Endodermal cell (in vitro differentiated cells): ENCODE measurements around the gene RMDN3. TPM values are rescaled to one million over a fixed set of nuclear protein-coding genes. Genes with fewer than 3 reads are reported as not detected.
A peak's percentile ranks its signal among the peaks of the same experiment; 100 is the strongest.

Source experiments
- DNase-seq: peaks from one replicate; pipeline ENCODE4 v3.0.0-alpha.2; 2017
- H3K27ac ChIP-seq: 2 replicates; pipeline ENCODE4 v1.5.1; 2013; ENCODE audit warnings: mild to moderate bottlenecking, low read depth, low read length, moderate library complexity
- H3K27me3 ChIP-seq: 2 replicates; pipeline ENCODE4 v1.6.1; 2013; ENCODE audit warnings: mild to moderate bottlenecking, low read length, moderate library complexity; ENCODE audit not compliant: insufficient read depth, control insufficient read depth, poor library complexity, severe bottlenecking
- H3K36me3 ChIP-seq: 2 replicates; pipeline ENCODE4 v1.7.0; 2013; ENCODE audit warnings: mild to moderate bottlenecking, low read length, moderate library complexity; ENCODE audit not compliant: control insufficient read depth, insufficient read depth
- H3K4me1 ChIP-seq: one replicate; pipeline ENCODE4 v1.7.0; 2013; ENCODE audit warnings: low read length; ENCODE audit not compliant: control insufficient read depth, insufficient read depth
- H3K4me3 ChIP-seq: 2 replicates; pipeline ENCODE4 v1.5.1; 2013; ENCODE audit warnings: mild to moderate bottlenecking, low read length, moderate library complexity
- H3K9ac ChIP-seq: 2 replicates; pipeline ENCODE4 v1.6.1; 2013; ENCODE audit warnings: mild to moderate bottlenecking, low read length, moderate library complexity; ENCODE audit not compliant: poor library complexity, severe bottlenecking; ENCODE audit errors: extremely low read depth
- H3K9me3 ChIP-seq: 2 replicates; pipeline ENCODE4 v1.6.1; 2013; ENCODE audit warnings: mild to moderate bottlenecking, low read length, moderate library complexity; ENCODE audit not compliant: control insufficient read depth
- H3K27ac Mint-ChIP-seq: 2 replicates; pipeline ENCODE4 v1.8.0; 2020; ENCODE audit warnings: mixed read lengths
- H3K27me3 Mint-ChIP-seq: 2 replicates; pipeline ENCODE4 v1.8.0; 2021; ENCODE audit warnings: mild to moderate bottlenecking, mixed read lengths; ENCODE audit not compliant: insufficient read depth
- H3K36me3 Mint-ChIP-seq: 2 replicates; pipeline ENCODE4 v1.8.0; 2020; ENCODE audit warnings: low read depth, mixed read lengths
- H3K4me1 Mint-ChIP-seq: 2 replicates; pipeline ENCODE4 v1.8.0; 2020; ENCODE audit warnings: mixed read lengths
- H3K4me3 Mint-ChIP-seq: 2 replicates; pipeline ENCODE4 v1.8.0; 2020; ENCODE audit warnings: mild to moderate bottlenecking, moderate library complexity, mixed read lengths
- H3K9me3 Mint-ChIP-seq: 2 replicates; pipeline ENCODE4 v1.8.0; 2020; ENCODE audit warnings: mild to moderate bottlenecking, mixed read lengths
- WGBS, 2 experiments: methylation state at CpG; one replicate each; pipeline versions ENCODE4 v1.1.5 to v1.1.7; 2013; ENCODE audit warnings: missing lambda C conversion rate in 2 of 2, mixed read lengths in 1 of 2; ENCODE audit not compliant: insufficient coverage in 1 of 2, insufficient read length in 1 of 2; 5-methylcytosine and 5-hydroxymethylcytosine counted together
- total RNA-seq, 2 donors: library from RNA; stranded (reverse); fragmentation: NEBNext Ultra II Directional in 1 of 2; extraction: Animal tissue kit (Norgen Biotek cat#: 25700) in 1 of 2; gene quantifications; 2 replicates in 1 of 2; 3 replicates in 1 of 2; pipeline ENCODE4 v1.2.1, GENCODE V29; 2021
- TF ChIP-seq, protein P1 (sequence below): fragments of 200-600 bp; sonication (generic); conservative IDR thresholded peaks from 2 replicates; pipeline ENCODE4 v1.5.0; 2021; ENCODE audit warnings: antibody characterized with exemption, mild to moderate bottlenecking

Gene RMDN3
- total RNA-seq, 2 donors from 2014 or later = 15.7 to 23.5 TPM

DNA sequence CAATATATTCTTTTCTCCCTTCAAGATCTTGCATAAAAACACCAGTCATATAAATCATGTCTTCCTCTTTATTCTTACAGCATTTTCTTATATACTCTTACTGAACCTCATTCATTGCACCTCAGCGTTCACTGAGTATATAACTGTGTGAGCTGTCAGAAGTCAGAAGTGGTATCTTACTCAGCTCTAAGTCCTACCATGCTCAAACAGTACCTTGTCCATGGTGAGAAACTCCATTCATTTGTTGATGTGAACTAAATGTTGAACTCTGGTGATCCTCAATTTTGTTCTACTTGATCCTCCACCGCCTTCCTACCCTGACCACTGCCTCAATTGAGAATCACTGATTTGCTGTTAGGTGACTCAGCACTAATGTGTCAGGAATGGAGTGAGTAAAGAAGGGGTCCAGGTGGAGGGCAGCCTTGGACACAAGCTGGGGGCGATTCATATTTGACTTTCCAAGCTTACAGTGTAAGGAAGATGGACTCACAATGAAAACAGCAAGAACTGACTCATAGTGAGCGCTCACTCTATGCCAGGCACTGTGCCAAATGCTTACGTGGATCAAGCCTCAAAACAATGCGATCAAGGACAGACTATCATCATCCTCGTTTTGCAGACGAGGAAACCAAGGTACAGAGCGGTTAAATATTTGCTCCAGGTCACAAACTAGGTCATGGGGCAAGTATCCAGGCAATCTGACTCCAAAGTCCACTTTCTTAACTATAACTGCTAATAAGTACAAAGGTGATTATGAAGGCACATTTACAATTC, 38.3 kb upstream of the RMDN3 start:
- H3K36me3 ChIP-seq = peaks cover 6% of the 10 kb centered on the region
- Mint-ChIP-seq H3K4me3 (no peak overlapping the region), H3K36me3 (peaks cover 16% of the 10 kb centered on the region), H3K4me1 (peaks cover 30% of the 10 kb centered on the region), H3K27me3 (no peaks in the 10 kb centered on the region), H3K27ac (peak overlapping the region; percentile 15), H3K9me3 (no peaks in the 10 kb centered on the region)
- H3K4me3 ChIP-seq = no peak overlapping the region
- no peak for DNase-seq
- WGBS, 2 experiments = 96 to 99% methylated on average over 7 to 9 of the region's 9 CpGs
- no peak overlapping the region for H3K9ac ChIP-seq
- no peaks in the 10 kb centered on the region for H3K9me3 ChIP-seq
- TF ChIP-seq, protein P1, sequence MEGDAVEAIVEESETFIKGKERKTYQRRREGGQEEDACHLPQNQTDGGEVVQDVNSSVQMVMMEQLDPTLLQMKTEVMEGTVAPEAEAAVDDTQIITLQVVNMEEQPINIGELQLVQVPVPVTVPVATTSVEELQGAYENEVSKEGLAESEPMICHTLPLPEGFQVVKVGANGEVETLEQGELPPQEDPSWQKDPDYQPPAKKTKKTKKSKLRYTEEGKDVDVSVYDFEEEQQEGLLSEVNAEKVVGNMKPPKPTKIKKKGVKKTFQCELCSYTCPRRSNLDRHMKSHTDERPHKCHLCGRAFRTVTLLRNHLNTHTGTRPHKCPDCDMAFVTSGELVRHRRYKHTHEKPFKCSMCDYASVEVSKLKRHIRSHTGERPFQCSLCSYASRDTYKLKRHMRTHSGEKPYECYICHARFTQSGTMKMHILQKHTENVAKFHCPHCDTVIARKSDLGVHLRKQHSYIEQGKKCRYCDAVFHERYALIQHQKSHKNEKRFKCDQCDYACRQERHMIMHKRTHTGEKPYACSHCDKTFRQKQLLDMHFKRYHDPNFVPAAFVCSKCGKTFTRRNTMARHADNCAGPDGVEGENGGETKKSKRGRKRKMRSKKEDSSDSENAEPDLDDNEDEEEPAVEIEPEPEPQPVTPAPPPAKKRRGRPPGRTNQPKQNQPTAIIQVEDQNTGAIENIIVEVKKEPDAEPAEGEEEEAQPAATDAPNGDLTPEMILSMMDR = no peak
- H3K4me1 ChIP-seq = peaks cover 3% of the 10 kb centered on the region
- H3K27me3 ChIP-seq = no peaks in the 10 kb centered on the region
- no peak overlapping the region for H3K27ac ChIP-seq

DNA sequence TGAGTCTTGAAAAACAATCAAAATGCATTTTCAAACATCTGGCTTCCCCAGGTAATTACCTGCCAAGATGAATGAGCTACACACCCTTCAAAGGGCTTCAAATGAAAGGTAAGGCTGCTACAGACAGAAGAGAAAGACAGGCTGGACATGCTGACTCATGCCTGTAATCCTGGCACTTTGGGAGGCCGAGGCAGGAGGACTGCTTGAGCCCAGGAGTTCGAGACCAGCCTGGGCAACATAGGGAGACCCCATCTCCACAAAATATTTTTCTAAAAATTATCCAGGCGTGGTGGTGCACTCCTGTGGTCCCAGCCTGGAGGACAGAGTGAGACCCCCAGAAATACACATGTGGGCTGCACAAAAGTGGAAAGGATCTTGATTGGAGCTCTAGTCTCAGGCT, 37.3 kb upstream of the RMDN3 start:
- Mint-ChIP-seq H3K27ac (no peak overlapping the region), H3K4me1 (peaks cover 33% of the 10 kb centered on the region), H3K27me3 (no peaks in the 10 kb centered on the region), H3K4me3 (no peak overlapping the region), H3K9me3 (no peaks in the 10 kb centered on the region), H3K36me3 (peaks cover 16% of the 10 kb centered on the region)
- H3K36me3 ChIP-seq = peaks cover 6% of the 10 kb centered on the region
- no peak overlapping the region for H3K4me3 ChIP-seq
- DNase-seq = no peak
- no peaks in the 10 kb centered on the region for H3K27me3 ChIP-seq
- WGBS, 2 experiments = 90 to 99% methylated on average over 2 to 3 of the region's 3 CpGs
- H3K4me1 ChIP-seq = peaks cover 3% of the 10 kb centered on the region
- no peak overlapping the region for H3K9ac ChIP-seq
- H3K27ac ChIP-seq = no peak overlapping the region
- no peaks in the 10 kb centered on the region for H3K9me3 ChIP-seq
- TF ChIP-seq, protein P1 = no peak

DNA sequence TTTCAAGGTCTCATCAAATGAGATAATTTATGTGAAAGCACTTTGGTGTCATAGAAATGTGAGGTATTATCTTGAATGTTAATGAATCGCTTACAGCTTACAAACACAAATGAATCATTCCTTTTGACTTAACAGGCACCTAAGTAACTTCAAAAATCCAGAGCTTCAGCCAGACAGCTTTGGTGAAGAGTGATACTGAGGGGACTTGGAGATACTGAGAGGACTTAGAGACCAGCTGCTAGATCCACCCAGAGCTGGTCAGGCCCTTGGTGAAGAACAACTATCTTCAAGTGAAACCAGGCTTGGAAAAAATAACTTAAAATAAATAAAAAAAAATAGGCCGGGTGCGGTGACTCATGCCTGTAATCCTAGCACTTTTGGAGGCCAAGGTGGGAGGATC, 35.7 kb upstream of the RMDN3 start:
- Histone ChIP-seq H3K27ac (no peak overlapping the region), H3K9me3 (no peaks in the 10 kb centered on the region), H3K4me3 (no peak overlapping the region), H3K36me3 (peaks cover 6% of the 10 kb centered on the region), H3K4me1 (peaks cover 7% of the 10 kb centered on the region), H3K27me3 (no peaks in the 10 kb centered on the region), H3K9ac (no peak overlapping the region)
- Mint-ChIP-seq H3K4me3 (no peak overlapping the region), H3K9me3 (no peaks in the 10 kb centered on the region), H3K36me3 (peaks cover 16% of the 10 kb centered on the region), H3K27ac (no peak overlapping the region), H3K4me1 (peaks cover 42% of the 10 kb centered on the region), H3K27me3 (no peaks in the 10 kb centered on the region)
- 78 to 91% methylated on average over 2 to 3 of the region's 3 CpGs for WGBS, 2 experiments
- TF ChIP-seq, protein P1 = no peak
- DNase-seq = no peak
